IMR-90 (cell line): ENCODE measurements around the gene MAGI2. TPM values are rescaled to one million over a fixed set of nuclear protein-coding genes. Genes with fewer than 3 reads are reported as not detected.

Source experiments
- ATAC-seq: fragments of 200-7000 bp; cut with Tn5 transposase; 2 replicates; pipeline ENCODE4 v1.9.1; 2020; ENCODE audit warnings: low read depth, mild to moderate bottlenecking, moderate library complexity
- BruUV-seq: library from RNA; stranded (reverse); fragments of 400-500 nt; replicated peaks from 2 replicates; lab custom pipeline; 2021; lab: Mats Ljungman, UMichigan
- CTCF ChIA-PET: fragments of 300-600 bp; formaldehyde crosslinking; extraction: SDS; loops from one replicate; lab custom pipeline; 2021; ENCODE audit warnings: antibody characterized with exemption; lab: Yijun Ruan, JAX
- POLR2A ChIA-PET: fragments of 300-600 bp; sonication (Branson Sonifier 250); formaldehyde crosslinking; loops from one replicate; lab custom pipeline; 2022; ENCODE audit warnings: antibody characterized with exemption; ENCODE audit not compliant: unreplicated experiment; lab: Charles Lee
- DNase-seq: peaks from one replicate; pipeline ENCODE4 v3.0.0; 2013
- H2AFZ ChIP-seq: replicated peaks from 2 replicates; pipeline ENCODE3; 2013; ENCODE audit warnings: low read length, mild to moderate bottlenecking; ENCODE audit not compliant: poor library complexity
- H2AK5ac ChIP-seq: 2 replicates; pipeline ENCODE4 v1.6.1; 2013; ENCODE audit warnings: low read depth, low read length, inconsistent platforms
- H2AK9ac ChIP-seq: replicated peaks from 2 replicates; pipeline ENCODE3; 2013; ENCODE audit warnings: mild to moderate bottlenecking, low read depth, low read length, moderate library complexity; ENCODE audit not compliant: poor library complexity
- H2BK120ac ChIP-seq: 2 replicates; pipeline ENCODE4 v1.6.1; 2013; ENCODE audit warnings: low read depth, low read length, inconsistent platforms
- H2BK15ac ChIP-seq: 3 replicates; pipeline ENCODE4 v1.6.1; 2013; ENCODE audit warnings: low read depth, low read length, inconsistent platforms
- H2BK20ac ChIP-seq: 2 replicates; pipeline ENCODE4 v1.6.1; 2013; ENCODE audit warnings: low read depth, mild to moderate bottlenecking, inconsistent platforms, low read length, moderate library complexity
- H2BK5ac ChIP-seq: 2 replicates; pipeline ENCODE4 v1.6.1; 2013; ENCODE audit warnings: mild to moderate bottlenecking, low read depth, low read length, inconsistent platforms; ENCODE audit not compliant: poor library complexity, severe bottlenecking
- H3K14ac ChIP-seq: replicated peaks from 2 replicates; pipeline ENCODE4 v1.6.1; 2013; ENCODE audit warnings: low read depth, low read length, inconsistent platforms
- H3K18ac ChIP-seq: 2 replicates; pipeline ENCODE4 v1.6.1; 2013; ENCODE audit warnings: low read depth, low read length, control low read depth
- H3K23ac ChIP-seq: 2 replicates; pipeline ENCODE4 v1.6.1; 2013; ENCODE audit warnings: low read depth, low read length, inconsistent platforms
- H3K27ac ChIP-seq: 2 replicates; pipeline ENCODE4 v1.5.1; 2013; ENCODE audit warnings: mild to moderate bottlenecking, control low read depth, low read length; ENCODE audit not compliant: insufficient read depth
- H3K27me3 ChIP-seq: 2 replicates; pipeline ENCODE4 v1.6.1; 2013; ENCODE audit warnings: low read length; ENCODE audit not compliant: control insufficient read depth, insufficient read depth
- H3K36me3 ChIP-seq: 2 replicates; pipeline ENCODE4 v1.6.1; 2013; ENCODE audit warnings: low read length, mixed read lengths; ENCODE audit not compliant: control insufficient read depth, insufficient read depth
- H3K4ac ChIP-seq: 2 replicates; pipeline ENCODE4 v1.6.1; 2013; ENCODE audit warnings: low read depth, low read length, inconsistent platforms
- H3K4me1 ChIP-seq: 2 replicates; pipeline ENCODE4 v1.6.1; 2013; ENCODE audit warnings: low read length, mixed read lengths; ENCODE audit not compliant: control insufficient read depth, insufficient read depth
- H3K4me2 ChIP-seq: 2 replicates; pipeline ENCODE4 v1.6.1; 2013; ENCODE audit warnings: low read depth, mild to moderate bottlenecking, control low read depth, low read length, moderate library complexity
- H3K4me3 ChIP-seq: 2 replicates; pipeline ENCODE4 v1.5.1; 2013; ENCODE audit warnings: low read depth, mild to moderate bottlenecking, control low read depth, low read length, moderate library complexity; ENCODE audit not compliant: insufficient read depth
- H3K56ac ChIP-seq: 2 replicates; pipeline ENCODE4 v1.6.1; 2013; ENCODE audit warnings: low read length, inconsistent platforms; ENCODE audit not compliant: insufficient read depth; ENCODE audit errors: extremely low read depth
- H3K79me1 ChIP-seq, 2 experiments: 2 replicates each; pipeline ENCODE4 v1.6.1; 2013; ENCODE audit warnings: low read length in 2 of 2, inconsistent platforms in 1 of 2, low read depth in 1 of 2
- H3K9ac ChIP-seq: 2 replicates; pipeline ENCODE4 v1.6.1; 2013; ENCODE audit warnings: low read depth, low read length, control low read depth
- H3K9me1 ChIP-seq: 2 replicates; pipeline ENCODE4 v1.6.1; 2013; ENCODE audit warnings: low read length, inconsistent platforms; ENCODE audit not compliant: insufficient read depth
- H3K9me3 ChIP-seq: 2 replicates; pipeline ENCODE4 v1.6.1; 2013; ENCODE audit warnings: low read length; ENCODE audit not compliant: control insufficient read depth, insufficient read depth
- H4K20me1 ChIP-seq: 2 replicates; pipeline ENCODE4 v1.6.1; 2013; ENCODE audit warnings: low read length, inconsistent platforms; ENCODE audit not compliant: insufficient read depth
- H4K5ac ChIP-seq: 2 replicates; pipeline ENCODE4 v1.6.1; 2013; ENCODE audit warnings: mild to moderate bottlenecking, low read depth, low read length, control low read depth
- H4K8ac ChIP-seq, 2 experiments: 2 replicates each; pipeline ENCODE4 v1.6.1; 2013; ENCODE audit warnings: low read depth in 2 of 2, low read length in 2 of 2, control low read depth in 1 of 2, inconsistent platforms in 1 of 2
- H4K91ac ChIP-seq: 2 replicates; pipeline ENCODE4 v1.6.1; 2013; ENCODE audit warnings: low read depth, low read length, inconsistent platforms; ENCODE audit not compliant: insufficient read depth
- CEBPB ChIP-seq: IDR thresholded peaks from 2 replicates; pipeline ENCODE4 v1.6.1; 2012; ENCODE audit warnings: low read depth, low read length, improper control_type of control experiment
- CHD1 ChIP-seq: IDR thresholded peaks from 2 replicates; pipeline ENCODE4 v1.6.1; 2012; ENCODE audit warnings: low read depth, low read length, improper control_type of control experiment
- FOS ChIP-seq: fragments of 150-350 bp; IDR thresholded peaks from 2 replicates; pipeline ENCODE4 v1.6.1; 2016; ENCODE audit warnings: low read depth, low read length
- MAFK ChIP-seq: IDR thresholded peaks from 2 replicates; pipeline ENCODE4 v1.6.1; 2012; ENCODE audit warnings: low read depth, low read length, improper control_type of control experiment
- MAZ ChIP-seq: IDR thresholded peaks from 2 replicates; pipeline ENCODE4 v1.6.1; 2012; ENCODE audit warnings: low read depth, mild to moderate bottlenecking, low read length, improper control_type of control experiment, moderate library complexity, borderline replicate concordance
- NFE2L2 ChIP-seq: fragments of 150-350 bp; IDR thresholded peaks from 2 replicates; pipeline ENCODE4 v1.6.1; 2016; ENCODE audit warnings: low read depth, mild to moderate bottlenecking, low read length
- POLR2A ChIP-seq: IDR thresholded peaks from 2 replicates; pipeline ENCODE4 v1.6.1; 2012; ENCODE audit warnings: mild to moderate bottlenecking, low read depth, low read length
- RAD21 ChIP-seq: IDR thresholded peaks from 2 replicates; pipeline ENCODE4 v1.6.1; 2012; ENCODE audit warnings: low read length, improper control_type of control experiment
- RCOR1 ChIP-seq: IDR thresholded peaks from 2 replicates; pipeline ENCODE4 v1.6.1; 2012; ENCODE audit warnings: mild to moderate bottlenecking, low read length, improper control_type of control experiment; ENCODE audit not compliant: insufficient replicate concordance
- RFX5 ChIP-seq: IDR thresholded peaks from 2 replicates; pipeline ENCODE4 v1.8.0; 2012; ENCODE audit warnings: low read depth, mild to moderate bottlenecking, low read length, moderate library complexity
- SMC3 ChIP-seq: fragments of 150-350 bp; IDR thresholded peaks from 2 replicates; pipeline ENCODE4 v1.6.1; 2016; ENCODE audit warnings: low read depth, mild to moderate bottlenecking, antibody characterized with exemption, low read length, moderate library complexity
- USF2 ChIP-seq: fragments of 150-350 bp; IDR thresholded peaks from 2 replicates; pipeline ENCODE4 v1.6.1; 2017; ENCODE audit warnings: mild to moderate bottlenecking, antibody characterized with exemption, low read length, low read depth
- dilution Hi-C: fragments of 300-500 bp; cut with HindIII; formaldehyde crosslinking; loops from one replicate; pipeline ENCODE4 v1.14.3; 2018; ENCODE audit warnings: low sequenced_read_pairs; ENCODE audit not compliant: unreplicated experiment
- in situ Hi-C: fragments of 300-500 bp; cut with MboI; formaldehyde crosslinking; loops from 3 replicates; pipeline ENCODE4 v1.14.3; 2019; ENCODE audit warnings: low sequenced_read_pairs, inconsistent platforms, mixed read lengths
- intact Hi-C: fragments of 100-400 bp; cut with micrococcal nuclease; formaldehyde crosslinking; loops from 2 replicates; pipeline ENCODE4 v1.10.0; 2022
- polyA plus RNA-seq, 3 experiments: library from polyadenylated mRNA; depleted of rRNA; stranded (reverse); fragments of >200 nt; gene quantifications; 2 replicates each; pipeline ENCODE4 v1.2.3, GENCODE V29; 2012; ENCODE audit warnings: low replicate concordance in 1 of 3
- total RNA-seq: library from RNA; depleted of rRNA; stranded (reverse); fragments of >200 nt; gene quantifications from 2 replicates; pipeline ENCODE4 v1.2.3, GENCODE V29; 2012

MAGI2 gene
- total and polyA plus RNA-seq, 2 of the 4 experiments (the other 2 are of a cell fraction), result 2.5 to 17.9 TPM

- TF ChIP-seq RCOR1, result no peak
- TF ChIP-seq MAFK, result no peak
- TF ChIP-seq USF2, result no peak
- TF ChIP-seq CHD1, result no peak
- TF ChIP-seq RFX5, result no peak
- TF ChIP-seq RAD21, result no peak
- no peak for TF ChIP-seq NFE2L2
- no peak for TF ChIP-seq SMC3
- TF ChIP-seq FOS, result no peak
- no peak for TF ChIP-seq MAZ
- TF ChIP-seq CEBPB, result no peak
- TF ChIP-seq POLR2A, result no peak
- DNase-seq (no peak), ATAC-seq (no peak)
- ChIA-PET CTCF (no interaction called here), POLR2A (no interaction called here)
- Histone ChIP-seq H3K9me1 (no peaks in the 10 kb centered on the region), H3K23ac (no peak overlapping the region), H3K9ac (no peak overlapping the region), H3K9me3 (no peaks in the 10 kb centered on the region), H2BK20ac (no peak overlapping the region), H3K27me3 (no peaks in the 10 kb centered on the region), H3K4me2 (no peak overlapping the region), H2AFZ (no peak overlapping the region), H2AK9ac (no peak overlapping the region), H2BK120ac (no peak overlapping the region), H4K8ac (no peak overlapping the region), H3K27ac (no peak overlapping the region), H2AK5ac (no peak overlapping the region), H3K4me1 (no peaks in the 10 kb centered on the region), H3K4me3 (no peak overlapping the region), H2BK5ac (no peak overlapping the region), H3K4ac (no peak overlapping the region), H3K79me1 (no peaks in the 10 kb centered on the region; a peak in 2 of 4 replicates), H3K18ac (no peak overlapping the region), H3K14ac (no peak overlapping the region), H3K36me3 (no peaks in the 10 kb centered on the region), H2BK15ac (no peak overlapping the region), H4K20me1 (no peaks in the 10 kb centered on the region), H4K91ac (no peak overlapping the region), H3K56ac (no peak overlapping the region), H4K5ac (no peak overlapping the region)
- dilution Hi-C loops (no loop called here), intact Hi-C loops (no loop called here), in situ Hi-C loops (no loop called here)
- BruUV-seq, result no TSS peak
Measured at GRCh38 chr7:78638364-78638763, 815.1 kb downstream of the MAGI2 start.
